HG02970 (cell line): ENCODE measurements around the gene ITGAV.

ENCODE experiments used
- ATAC-seq: cut with Tn5 transposase; IDR thresholded peaks from one replicate; pipeline ENCODE4 v1.9.1; 2021; ENCODE audit warnings: mild to moderate bottlenecking, moderate library complexity, moderate number of reproducible peaks; ENCODE audit not compliant: unreplicated experiment, low FRiP score

ITGAV gene

GRCh38 chr2:186653511-186653910, 63.7 kb downstream of the ITGAV start:
- ATAC-seq, result no peak

- ATAC-seq, result no peak
These were observed 69.5 kb downstream of the ITGAV start for GRCh38 chr2:186659383-186659782.

GRCh38 chr2:186664385-186665043, 74.7 kb downstream of the ITGAV start:
- no peak for ATAC-seq

GRCh38 chr2:186669146-186669545, 79.3 kb downstream of the ITGAV start:
- ATAC-seq, result no peak

GRCh38 chr2:186670831-186671230, 81.0 kb downstream of the ITGAV start:
- no peak for ATAC-seq

GRCh38 chr2:186675380-186675779, 85.5 kb downstream of the ITGAV start:
- no peak for ATAC-seq

GRCh38 chr2:186683341-186683740, 93.5 kb downstream of the ITGAV start:
- no peak for ATAC-seq

GRCh38 chr2:186687807-186688211, 98.0 kb downstream of the ITGAV start:
- no peak for ATAC-seq

- no peak for ATAC-seq
These were observed 99.0 kb downstream of the ITGAV start for GRCh38 chr2:186688813-186689212.

- no peak for ATAC-seq
These were observed 100.9 kb downstream of the ITGAV start for GRCh38 chr2:186690786-186691185.

- no peak for ATAC-seq
These were observed 101.4 kb downstream of the ITGAV start for GRCh38 chr2:186691231-186691630.

GRCh38 chr2:186691900-186692299, 102.0 kb downstream of the ITGAV start:
- ATAC-seq, result no peak

GRCh38 chr2:186693446-186693832, 103.6 kb downstream of the ITGAV start:
- ATAC-seq, result no peak

- ATAC-seq, result no peak
These were observed 105.4 kb downstream of the ITGAV start for GRCh38 chr2:186695081-186695756.

GRCh38 chr2:186696290-186696689, 106.4 kb downstream of the ITGAV start:
- ATAC-seq, result no peak

GRCh38 chr2:186696804-186697203, 106.9 kb downstream of the ITGAV start:
- no peak for ATAC-seq

- ATAC-seq, result no peak
These were observed 107.7 kb downstream of the ITGAV start for GRCh38 chr2:186697536-186697935.

GRCh38 chr2:186699742-186700141, 109.9 kb downstream of the ITGAV start:
- ATAC-seq, result no peak

GRCh38 chr2:186702006-186702405, 112.2 kb downstream of the ITGAV start:
- no peak for ATAC-seq

- ATAC-seq, result no peak
These were observed 112.6 kb downstream of the ITGAV start for GRCh38 chr2:186702501-186702900.

GRCh38 chr2:186704897-186705296, 115.0 kb downstream of the ITGAV start:
- no peak for ATAC-seq
